Adipocyte (in vitro differentiated cells): Measurements from ENCODE around the gene PLXNA4.

Experiments used
- DNase-seq: peaks from one replicate; pipeline ENCODE4 v3.0.0-alpha.2; 2015; ENCODE audit warnings: low read depth
- H3K27me3 ChIP-seq: replicated peaks from 2 replicates; pipeline ENCODE4 v1.7.0; 2013; ENCODE audit warnings: mild to moderate bottlenecking, low read length, moderate library complexity; ENCODE audit not compliant: control insufficient read depth, insufficient read depth
- H3K36me3 ChIP-seq: 2 replicates; pipeline ENCODE4 v1.7.0; 2013; ENCODE audit warnings: low read length, mild to moderate bottlenecking, moderate library complexity; ENCODE audit not compliant: control insufficient read depth, insufficient read depth, severe bottlenecking
- H3K4me1 ChIP-seq: 2 replicates; pipeline ENCODE4 v1.7.0; 2013; ENCODE audit warnings: mild to moderate bottlenecking, low read length, moderate library complexity; ENCODE audit not compliant: control insufficient read depth, insufficient read depth
- H3K4me3 ChIP-seq: 2 replicates; pipeline ENCODE4 v1.7.0; 2013; ENCODE audit warnings: mild to moderate bottlenecking, low read length, moderate library complexity
- H3K9ac ChIP-seq: 2 replicates; pipeline ENCODE4 v1.7.0; 2013; ENCODE audit warnings: mild to moderate bottlenecking, low read length, moderate library complexity
- H3K9me3 ChIP-seq: 2 replicates; pipeline ENCODE4 v1.7.0; 2013; ENCODE audit warnings: mild to moderate bottlenecking, low read length, moderate library complexity; ENCODE audit not compliant: control insufficient read depth

PLXNA4 gene

GRCh38 chr7:132206594-132206993 lies 369.7 kb downstream of the PLXNA4 start:
- H3K36me3 ChIP-seq = peaks cover 89% of the 10 kb centered on the region

GRCh38 chr7:132205509-132205908 lies 370.8 kb downstream of the PLXNA4 start:
- Histone ChIP-seq H3K4me3 (no peak overlapping the region), H3K36me3 (peaks cover 94% of the 10 kb centered on the region), H3K4me1 (no peaks in the 10 kb centered on the region), H3K9me3 (no peaks in the 10 kb centered on the region), H3K9ac (no peak overlapping the region), H3K27me3 (no peaks in the 10 kb centered on the region)
- no peak for DNase-seq

More at GRCh38 chr7:132206594-132206993, 369.7 kb downstream of the PLXNA4 start:
- H3K9ac ChIP-seq = no peak overlapping the region
- H3K4me3 ChIP-seq = no peak overlapping the region
- H3K4me1 ChIP-seq = no peaks in the 10 kb centered on the region
- no peak for DNase-seq
- H3K9me3 ChIP-seq = no peaks in the 10 kb centered on the region
- no peaks in the 10 kb centered on the region for H3K27me3 ChIP-seq

- no peak for DNase-seq
- H3K4me1 ChIP-seq = no peaks in the 10 kb centered on the region
- no peak overlapping the region for H3K4me3 ChIP-seq
- peaks cover 89% of the 10 kb centered on the region for H3K36me3 ChIP-seq
- no peaks in the 10 kb centered on the region for H3K27me3 ChIP-seq
- no peaks in the 10 kb centered on the region for H3K9me3 ChIP-seq
- H3K9ac ChIP-seq = no peak overlapping the region
Measured at GRCh38 chr7:132203021-132203420, 373.2 kb downstream of the PLXNA4 start.

- no peak overlapping the region for H3K4me3 ChIP-seq
- no peaks in the 10 kb centered on the region for H3K9me3 ChIP-seq
- DNase-seq = no peak
- no peaks in the 10 kb centered on the region for H3K4me1 ChIP-seq
- H3K36me3 ChIP-seq = peaks cover 89% of the 10 kb centered on the region
- no peaks in the 10 kb centered on the region for H3K27me3 ChIP-seq
- no peak overlapping the region for H3K9ac ChIP-seq
Measured at GRCh38 chr7:132202541-132202940, 373.7 kb downstream of the PLXNA4 start.

GRCh38 chr7:132200141-132200540 lies 376.1 kb downstream of the PLXNA4 start:
- DNase-seq = no peak
- Histone ChIP-seq H3K27me3 (no peaks in the 10 kb centered on the region), H3K9ac (no peak overlapping the region), H3K4me3 (no peak overlapping the region), H3K4me1 (no peaks in the 10 kb centered on the region), H3K36me3 (peaks cover 92% of the 10 kb centered on the region), H3K9me3 (no peaks in the 10 kb centered on the region)

- no peaks in the 10 kb centered on the region for H3K9me3 ChIP-seq
- no peak overlapping the region for H3K4me3 ChIP-seq
- no peaks in the 10 kb centered on the region for H3K4me1 ChIP-seq
- H3K27me3 ChIP-seq = no peaks in the 10 kb centered on the region
- H3K9ac ChIP-seq = no peak overlapping the region
- DNase-seq = no peak
- H3K36me3 ChIP-seq = peaks cover 93% of the 10 kb centered on the region
Measured at GRCh38 chr7:132199626-132200025, 376.6 kb downstream of the PLXNA4 start.

GRCh38 chr7:132197772-132198171 lies 378.5 kb downstream of the PLXNA4 start:
- DNase-seq = no peak
- Histone ChIP-seq H3K9me3 (no peaks in the 10 kb centered on the region), H3K36me3 (peaks cover 95% of the 10 kb centered on the region), H3K27me3 (no peaks in the 10 kb centered on the region), H3K4me1 (no peaks in the 10 kb centered on the region), H3K9ac (no peak overlapping the region), H3K4me3 (no peak overlapping the region)

- no peaks in the 10 kb centered on the region for H3K27me3 ChIP-seq
- H3K9me3 ChIP-seq = no peaks in the 10 kb centered on the region
- no peak for DNase-seq
- H3K36me3 ChIP-seq = peaks cover 96% of the 10 kb centered on the region
- H3K9ac ChIP-seq = no peak overlapping the region
- H3K4me3 ChIP-seq = no peak overlapping the region
- H3K4me1 ChIP-seq = no peaks in the 10 kb centered on the region
Measured at GRCh38 chr7:132193898-132194297, 382.4 kb downstream of the PLXNA4 start.

GRCh38 chr7:132192809-132193208 lies 383.5 kb downstream of the PLXNA4 start:
- Histone ChIP-seq H3K4me3 (no peak overlapping the region), H3K9ac (no peak overlapping the region), H3K4me1 (no peaks in the 10 kb centered on the region), H3K36me3 (peaks cover 96% of the 10 kb centered on the region), H3K9me3 (no peaks in the 10 kb centered on the region), H3K27me3 (no peaks in the 10 kb centered on the region)
- DNase-seq = no peak

GRCh38 chr7:132191418-132191817 lies 384.9 kb downstream of the PLXNA4 start:
- Histone ChIP-seq H3K4me3 (no peak overlapping the region), H3K9me3 (peaks cover 9% of the 10 kb centered on the region), H3K27me3 (no peaks in the 10 kb centered on the region), H3K36me3 (peaks cover 96% of the 10 kb centered on the region), H3K4me1 (no peaks in the 10 kb centered on the region), H3K9ac (no peak overlapping the region)
- DNase-seq = no peak

- Histone ChIP-seq H3K4me1 (no peaks in the 10 kb centered on the region), H3K27me3 (no peaks in the 10 kb centered on the region), H3K36me3 (peaks cover 96% of the 10 kb centered on the region), H3K4me3 (no peak overlapping the region), H3K9me3 (peaks cover 9% of the 10 kb centered on the region), H3K9ac (no peak overlapping the region)
- DNase-seq = no peak
Measured at GRCh38 chr7:132190683-132191082, 385.6 kb downstream of the PLXNA4 start.

- peaks cover 96% of the 10 kb centered on the region for H3K36me3 ChIP-seq
- H3K4me1 ChIP-seq = no peaks in the 10 kb centered on the region
- H3K9ac ChIP-seq = no peak overlapping the region
- H3K4me3 ChIP-seq = no peak overlapping the region
- H3K27me3 ChIP-seq = no peaks in the 10 kb centered on the region
- no peak for DNase-seq
- peaks cover 9% of the 10 kb centered on the region for H3K9me3 ChIP-seq
Measured at GRCh38 chr7:132189881-132190280, 386.4 kb downstream of the PLXNA4 start.
